HepG2 (cell line): ENCODE results near the gene CACNA1H. TPM values are rescaled to one million over a fixed set of nuclear protein-coding genes. Genes with fewer than 3 reads are reported as not detected.

Source experiments
- ATAC-seq: fragments of 200-7000 bp; cut with Tn5 transposase; 3 replicates; pipeline ENCODE4 v1.9.1; 2020; ENCODE audit warnings: mild to moderate bottlenecking, moderate library complexity
- BruUV-seq: library from RNA; stranded (reverse); fragments of 400-500 nt; replicated peaks from 2 replicates; lab custom pipeline; 2021; lab: Mats Ljungman, UMichigan
- CTCF ChIA-PET: fragments of 300-600 bp; formaldehyde crosslinking; extraction: SDS; loops from one replicate; lab custom pipeline; 2021; ENCODE audit warnings: low total read pairs, inconsistent platforms, low intra/inter-chr PET ratio; lab: Yijun Ruan, JAX
- POLR2A ChIA-PET: fragments of 350-600 bp; sonication (Branson Sonifier 250); formaldehyde crosslinking; loops from one replicate; lab custom pipeline; 2020; ENCODE audit warnings: antibody characterized with exemption, inconsistent platforms; lab: Yijun Ruan, JAX
- DNase-seq: peaks from one replicate; pipeline ENCODE4 v3.0.0-alpha.2; 2015; ENCODE audit warnings: low spot score
- FAIRE-seq: peaks from 3 replicates; lab custom pipeline; 2011; peaks lifted over from hg19 to GRCh38; lab: Jason Lieb, UNC
- H2AFZ ChIP-seq: one replicate; pipeline ENCODE4 v1.6.1; 2011; ENCODE audit warnings: low read length, inconsistent platforms
- H3K27ac ChIP-seq: fragments of 300-600 bp; 3 replicates; pipeline ENCODE4 v1.8.0; 2011; ENCODE audit warnings: mixed run types, mild to moderate bottlenecking, mixed read lengths, low read length, inconsistent platforms; ENCODE audit not compliant: insufficient read depth; ENCODE audit errors: extremely low read length
- H3K27me3 ChIP-seq, 2 experiments: fragments of 200-600 bp in 1 of 2; 2 replicates in 1 of 2; 3 replicates in 1 of 2; pipeline versions ENCODE4 v1.6.0 to v1.8.0; 2011; ENCODE audit warnings: low read length in 2 of 2, mild to moderate bottlenecking in 2 of 2, moderate library complexity in 2 of 2, inconsistent platforms in 1 of 2; ENCODE audit not compliant: insufficient read depth in 2 of 2, control insufficient read depth in 1 of 2
- H3K36me3 ChIP-seq, 2 experiments: fragments of 200-600 bp in 1 of 2; replicated peaks in 1 of 2; 2 replicates in 1 of 2; 3 replicates in 1 of 2; pipeline versions ENCODE4 v1.5.1 to v1.8.0; 2011; ENCODE audit warnings: low read length in 2 of 2, inconsistent platforms in 1 of 2; ENCODE audit not compliant: insufficient read depth in 2 of 2, control insufficient read depth in 1 of 2
- H3K4me1 ChIP-seq: 2 replicates; pipeline ENCODE4 v1.5.1; 2012; ENCODE audit warnings: low read length, inconsistent platforms; ENCODE audit not compliant: insufficient read depth
- H3K4me2 ChIP-seq: 2 replicates; pipeline ENCODE4 v1.6.0; 2011; ENCODE audit warnings: low read depth, low read length, inconsistent platforms
- H3K4me3 ChIP-seq, 3 experiments: fragments of 200-600 bp in 1 of 3; sonication (generic), shearing (Covaris generic) in 1 of 3; replicated peaks in 1 of 3; 2 replicates each; pipeline ENCODE4 v1.5.1; 2011 to 2016; ENCODE audit warnings: low read length in 3 of 3, inconsistent platforms in 2 of 3, low read depth in 2 of 3, mild to moderate bottlenecking in 2 of 3, control low read depth in 1 of 3, mixed read lengths in 1 of 3; ENCODE audit not compliant: insufficient read depth in 1 of 3
- H3K79me2 ChIP-seq: one replicate; pipeline ENCODE4 v1.6.1; 2011; ENCODE audit warnings: low read length, inconsistent platforms; ENCODE audit not compliant: insufficient read depth
- H3K9ac ChIP-seq: 2 replicates; pipeline ENCODE4 v1.6.0; 2011; ENCODE audit warnings: mild to moderate bottlenecking, low read depth, low read length, inconsistent platforms; ENCODE audit not compliant: insufficient read depth
- H3K9me3 ChIP-seq: 2 replicates; pipeline ENCODE4 v1.5.1; 2012; ENCODE audit warnings: mild to moderate bottlenecking, low read length
- H4K20me1 ChIP-seq: 2 replicates; pipeline ENCODE4 v1.6.0; 2011; ENCODE audit warnings: inconsistent platforms, mild to moderate bottlenecking, low read length, moderate library complexity; ENCODE audit not compliant: insufficient read depth
- ATAD3A ChIP-seq: sonication (generic); formaldehyde crosslinking; IDR thresholded peaks from 2 replicates; pipeline ENCODE4 v1.4.0; 2020; ENCODE audit warnings: missing genetic modification reagents
- GABPB1 ChIP-seq: IDR thresholded peaks from 2 replicates; pipeline ENCODE4 v1.6.1; 2016; ENCODE audit warnings: mild to moderate bottlenecking, missing genetic modification reagents, moderate library complexity, missing compliant biosample characterization
- HOXA3 ChIP-seq: sonication (generic); formaldehyde crosslinking; IDR thresholded peaks from 2 replicates; pipeline ENCODE4 v1.5.0; 2020; ENCODE audit warnings: missing genetic modification reagents
- KLF6 ChIP-seq: IDR thresholded peaks from 2 replicates; pipeline ENCODE4 v1.8.0; 2016; ENCODE audit warnings: missing biosample characterization, missing genetic modification reagents
- MIER2 ChIP-seq: IDR thresholded peaks from 2 replicates; pipeline ENCODE4 v1.6.1; 2016; ENCODE audit warnings: missing biosample characterization, missing genetic modification reagents
- NCOA2 ChIP-seq: sonication (generic); formaldehyde crosslinking; IDR thresholded peaks from 2 replicates; pipeline ENCODE4 v1.8.0; 2022; ENCODE audit warnings: inconsistent platforms
- NFKBIZ ChIP-seq: IDR thresholded peaks from 2 replicates; pipeline ENCODE4 v1.6.1; 2018; ENCODE audit warnings: missing genetic modification reagents, missing compliant biosample characterization
- RAD21 ChIP-seq: fragments of 450-650 bp; formaldehyde crosslinking; IDR thresholded peaks from 2 replicates; pipeline ENCODE4 v1.5.0; 2020; ENCODE audit warnings: mild to moderate bottlenecking
- RNF2 ChIP-seq: fragments of 450-650 bp; conservative IDR thresholded peaks from 2 replicates; pipeline ENCODE4 v1.6.1; 2016; ENCODE audit warnings: low read depth
- SRSF1 ChIP-seq: fragments of 200-400 bp; formaldehyde crosslinking; optimal IDR thresholded peaks from 2 replicates; pipeline ENCODE3; 2017; ENCODE audit warnings: mild to moderate bottlenecking, low read depth, low read length, moderate library complexity
- TFDP1 ChIP-seq: IDR thresholded peaks from 2 replicates; pipeline ENCODE4 v1.6.1; 2016; ENCODE audit warnings: missing compliant biosample characterization, missing genetic modification reagents, borderline replicate concordance
- THAP11 ChIP-seq: IDR thresholded peaks from 2 replicates; pipeline ENCODE4 v1.6.1; 2016; ENCODE audit warnings: missing biosample characterization, missing genetic modification reagents
- WIZ ChIP-seq: sonication (generic); formaldehyde crosslinking; IDR thresholded peaks from 2 replicates; pipeline ENCODE4 v1.5.1; 2020; ENCODE audit warnings: mild to moderate bottlenecking, missing genetic modification reagents
- ZNF430 ChIP-seq: sonication (generic); formaldehyde crosslinking; IDR thresholded peaks from 2 replicates; pipeline ENCODE4 v1.9.0; 2021; ENCODE audit warnings: mild to moderate bottlenecking, missing genetic modification reagents
- ZNF501 ChIP-seq: sonication (generic); formaldehyde crosslinking; IDR thresholded peaks from 2 replicates; pipeline ENCODE4 v1.5.1; 2020; ENCODE audit warnings: mild to moderate bottlenecking, moderate library complexity, missing genetic modification reagents
- ZNF589 ChIP-seq: sonication (generic); formaldehyde crosslinking; conservative IDR thresholded peaks from 2 replicates; pipeline ENCODE4 v1.8.0; 2022; ENCODE audit warnings: mild to moderate bottlenecking, moderate library complexity, missing genetic modification reagents
- ZNF644 ChIP-seq: IDR thresholded peaks from 2 replicates; pipeline ENCODE4 v1.6.1; 2016; ENCODE audit warnings: low read depth
- WGBS: methylation state at CpG from one replicate; pipeline ENCODE4 v1.1.6; 2017; ENCODE audit warnings: low lambda C conversion rate; 5-methylcytosine and 5-hydroxymethylcytosine counted together
- in situ Hi-C: cut with HindIII; loops from 2 replicates; pipeline ENCODE4 v1.10.0; 2017; ENCODE audit warnings: low pct_unique_long_range_greater_than_20kb; ENCODE audit not compliant: extremely low pct_ligation_motif_present
- intact Hi-C: fragments of 100-400 bp; cut with micrococcal nuclease; formaldehyde crosslinking; loops from one replicate; pipeline ENCODE4 v1.10.0; 2022; ENCODE audit not compliant: unreplicated experiment
- polyA plus RNA-seq, 8 experiments: library from polyadenylated mRNA; depleted of rRNA in 3 of 8; stranded (reverse) in 7 of 8; unstranded in 1 of 8; fragments of >200 nt; fragmentation: Illumina TruSeq in 4 of 8; extraction: Trizol in 4 of 8; gene quantifications; 2 replicates each; pipeline versions ENCODE4 v1.2.1 to v1.2.3, GENCODE V29; 2011 to 2016; ENCODE audit warnings: low read depth in 4 of 8, missing spikeins in 1 of 8, mixed read lengths in 1 of 8; ENCODE audit not compliant: insufficient read depth in 1 of 8
- total RNA-seq, 5 experiments: library from RNA; depleted of rRNA; stranded (reverse); fragments of >200 nt; fragmentation: Illumina TruSeq; extraction: Trizol; gene quantifications; 2 replicates each; pipeline ENCODE4 v1.2.3, GENCODE V29; 2016; ENCODE audit warnings: low read depth in 1 of 5
- TF ChIP-seq, protein P1 (sequence below): IDR thresholded peaks from 2 replicates; pipeline ENCODE4 v1.6.1; 2016
- TF ChIP-seq, protein P2 (sequence below): sonication (generic); formaldehyde crosslinking; IDR thresholded peaks from 2 replicates; pipeline ENCODE4 v1.8.0; 2022; ENCODE audit warnings: missing genetic modification reagents, mild to moderate bottlenecking, moderate library complexity, borderline replicate concordance

The CACNA1H gene
- total and polyA plus RNA-seq, 2 of the 13 experiments (the other 11 are each of a cell fraction or from before 2014, with no cell fraction given), result 0.40 to 1.8 TPM

DNA sequence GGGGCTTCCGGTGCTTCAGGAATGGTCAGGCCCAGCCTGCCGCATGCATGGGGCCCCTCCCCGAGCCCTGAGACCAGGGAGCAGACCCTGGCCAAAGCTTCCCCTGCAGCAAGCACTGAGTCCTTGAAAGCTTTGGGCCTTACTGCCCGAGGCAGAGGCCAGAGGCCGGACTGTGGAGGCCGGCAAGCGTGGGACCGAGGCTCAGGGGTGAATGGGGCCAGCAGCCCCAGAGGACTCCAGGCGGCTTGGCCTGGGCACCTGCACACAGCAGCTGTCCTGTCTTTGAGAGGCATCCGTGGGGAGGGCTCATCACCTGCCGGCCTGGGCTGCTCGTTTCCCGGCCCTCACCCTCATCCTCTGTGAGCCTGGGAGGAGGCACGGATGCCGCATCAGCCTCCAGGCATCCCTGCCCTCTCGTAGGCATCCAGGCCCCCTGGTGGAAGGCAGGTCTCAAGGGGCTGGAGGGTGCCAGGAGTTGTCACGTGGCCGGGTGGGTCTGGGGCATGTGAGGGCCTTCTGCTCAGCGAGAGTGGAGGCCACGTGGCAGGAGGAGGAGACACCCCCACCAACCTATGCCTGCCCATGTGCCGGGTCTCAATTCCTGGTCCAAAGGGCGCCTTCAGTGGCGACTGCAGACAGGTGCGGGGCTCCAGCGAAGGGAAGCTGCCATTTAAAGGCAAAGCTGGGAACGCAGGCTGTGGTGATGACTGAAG is 31.4 kb downstream of the CACNA1H start:
- Histone ChIP-seq H3K4me1 (peaks cover 25% of the 10 kb centered on the region), H3K4me2 (no peak overlapping the region; the same call in 1 of the 2 replicates), H3K27me3 (peaks cover 0 to 23% of the 10 kb centered on the region in 2 experiments; a peak in 4 of 5 replicates), H3K9me3 (no peaks in the 10 kb centered on the region), H3K79me2 (no peaks in the 10 kb centered on the region), H3K9ac (no peak overlapping the region), H3K36me3 (no peaks in the 10 kb centered on the region), H3K4me3 (no peak overlapping the region), H3K27ac (no peak overlapping the region), H4K20me1 (peaks cover 10% of the 10 kb centered on the region; the same call in 1 of the 2 replicates), H2AFZ (no peak overlapping the region)
- POLR2A ChIA-PET, result interaction anchor here (1.0 kb wide), 2 partner anchors 25 to 72 kb away, joined by 3 read pairs; no protein-coding TSS in a partner anchor
- ATAC-seq (peak; percentile 61), FAIRE-seq (no peak), DNase-seq (peak; percentile 76)
- intact Hi-C loops (no loop called here), in situ Hi-C loops (no loop called here)
- no TSS peak for BruUV-seq
- WGBS, result 30% methylated on average over 2 of the region's 26 CpGs
- CTCF ChIA-PET, result interaction anchor here (1.8 to 2.3 kb wide), 2 partner anchors 10 to 77 kb away, joined by 6 to 10 read pairs; no protein-coding TSS in a partner anchor
- 0 out of 2 replicates have a peak, but pooled peaks have one; percentile 43 for TF ChIP-seq RNF2
- TF ChIP-seq ZNF430 (CRISPR knock-in tag), result no peak
- peak; percentile 37; the same call in 1 of the 2 replicates for TF ChIP-seq THAP11 (CRISPR knock-in tag)
- no peak for TF ChIP-seq ATAD3A (CRISPR knock-in tag)
- no peak for TF ChIP-seq SRSF1
- 0 out of 2 replicates have a peak, but pooled peaks have one; percentile 26 for TF ChIP-seq MIER2 (CRISPR knock-in tag)
- TF ChIP-seq KLF6 (CRISPR knock-in tag), result peak; percentile 84
- TF ChIP-seq RAD21 (CRISPR knock-in tag), result peak; percentile 65
- no peak for TF ChIP-seq ZNF589 (CRISPR knock-in tag)
- TF ChIP-seq ZNF644 (CRISPR knock-in tag), result peak; percentile 61; the same call in 1 of the 2 replicates
- TF ChIP-seq HOXA3 (CRISPR knock-in tag), result 0 out of 2 replicates have a peak, but pooled peaks have one; percentile 17
- TF ChIP-seq TFDP1 (CRISPR knock-in tag), result peak; percentile 62; the same call in 1 of the 2 replicates
- TF ChIP-seq ZNF501 (CRISPR knock-in tag), result peak; percentile 44; the same call in 1 of the 2 replicates
- TF ChIP-seq, protein P1, sequence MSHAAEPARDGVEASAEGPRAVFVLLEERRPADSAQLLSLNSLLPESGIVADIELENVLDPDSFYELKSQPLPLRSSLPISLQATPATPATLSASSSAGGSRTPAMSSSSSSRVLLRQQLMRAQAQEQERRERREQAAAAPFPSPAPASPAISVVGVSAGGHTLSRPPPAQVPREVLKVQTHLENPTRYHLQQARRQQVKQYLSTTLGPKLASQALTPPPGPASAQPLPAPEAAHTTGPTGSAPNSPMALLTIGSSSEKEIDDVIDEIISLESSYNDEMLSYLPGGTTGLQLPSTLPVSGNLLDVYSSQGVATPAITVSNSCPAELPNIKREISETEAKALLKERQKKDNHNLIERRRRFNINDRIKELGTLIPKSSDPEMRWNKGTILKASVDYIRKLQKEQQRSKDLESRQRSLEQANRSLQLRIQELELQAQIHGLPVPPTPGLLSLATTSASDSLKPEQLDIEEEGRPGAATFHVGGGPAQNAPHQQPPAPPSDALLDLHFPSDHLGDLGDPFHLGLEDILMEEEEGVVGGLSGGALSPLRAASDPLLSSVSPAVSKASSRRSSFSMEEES (CRISPR knock-in tag), result peak; percentile 78
- TF ChIP-seq, protein P2, sequence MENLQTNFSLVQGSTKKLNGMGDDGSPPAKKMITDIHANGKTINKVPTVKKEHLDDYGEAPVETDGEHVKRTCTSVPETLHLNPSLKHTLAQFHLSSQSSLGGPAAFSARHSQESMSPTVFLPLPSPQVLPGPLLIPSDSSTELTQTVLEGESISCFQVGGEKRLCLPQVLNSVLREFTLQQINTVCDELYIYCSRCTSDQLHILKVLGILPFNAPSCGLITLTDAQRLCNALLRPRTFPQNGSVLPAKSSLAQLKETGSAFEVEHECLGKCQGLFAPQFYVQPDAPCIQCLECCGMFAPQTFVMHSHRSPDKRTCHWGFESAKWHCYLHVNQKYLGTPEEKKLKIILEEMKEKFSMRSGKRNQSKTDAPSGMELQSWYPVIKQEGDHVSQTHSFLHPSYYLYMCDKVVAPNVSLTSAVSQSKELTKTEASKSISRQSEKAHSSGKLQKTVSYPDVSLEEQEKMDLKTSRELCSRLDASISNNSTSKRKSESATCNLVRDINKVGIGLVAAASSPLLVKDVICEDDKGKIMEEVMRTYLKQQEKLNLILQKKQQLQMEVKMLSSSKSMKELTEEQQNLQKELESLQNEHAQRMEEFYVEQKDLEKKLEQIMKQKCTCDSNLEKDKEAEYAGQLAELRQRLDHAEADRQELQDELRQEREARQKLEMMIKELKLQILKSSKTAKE (CRISPR knock-in tag), result 0 out of 2 replicates have a peak, but pooled peaks have one; percentile 28
- TF ChIP-seq WIZ (CRISPR knock-in tag), result no peak
- TF ChIP-seq GABPB1 (CRISPR knock-in tag), result peak; percentile 63
- TF ChIP-seq NCOA2 (CRISPR knock-in tag), result peak; percentile 28; the same call in 1 of the 2 replicates
- TF ChIP-seq NFKBIZ (CRISPR knock-in tag), result 0 out of 2 replicates have a peak, but pooled peaks have one; percentile 31
